ENCODE measurements around the gene MGAT3.

The MGAT3 gene

DNA sequence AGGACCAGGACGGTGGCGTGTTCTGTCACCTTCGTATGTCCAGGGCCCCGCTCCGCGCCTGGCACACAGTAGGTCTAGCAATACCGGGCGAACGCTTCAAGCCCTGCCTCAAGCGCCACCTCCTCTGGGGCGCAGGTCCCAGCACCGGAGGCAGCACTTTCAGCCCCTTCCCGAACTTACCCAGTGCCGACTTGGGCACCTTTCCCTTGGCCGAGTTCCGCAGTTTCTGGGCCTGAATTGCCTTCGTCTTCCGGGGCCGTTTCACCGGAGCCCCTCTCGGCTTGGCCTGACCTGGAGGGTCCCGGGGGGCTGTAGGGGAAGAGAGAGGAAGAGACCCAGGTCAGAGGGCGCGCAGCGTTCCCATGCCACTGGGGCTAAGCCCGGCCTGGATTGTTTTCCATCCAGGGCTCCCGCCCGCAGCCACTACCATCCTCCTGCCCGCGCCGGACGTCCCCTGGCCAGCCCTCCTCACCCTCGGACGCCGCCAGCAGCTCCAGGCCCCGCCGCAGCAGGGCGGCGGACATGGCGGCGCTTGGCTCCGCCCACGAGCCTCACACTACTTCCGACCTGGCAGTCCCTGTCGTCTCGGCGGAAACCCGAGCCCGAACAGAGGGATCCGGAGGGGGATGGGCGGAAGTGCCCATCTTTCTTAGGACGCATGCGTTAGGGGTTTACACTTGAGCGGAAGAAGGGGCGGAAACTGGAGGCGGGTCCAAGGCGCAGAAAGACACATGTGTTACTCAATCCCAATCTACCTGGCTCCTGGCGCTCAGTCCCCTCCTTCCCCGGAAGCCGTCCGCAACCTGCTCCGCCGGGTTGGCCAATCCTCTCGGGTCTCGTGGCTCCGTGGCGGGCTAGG lies 75.6 kb downstream of the MGAT3 start, which contains the start of gene RPS19BP1:
Gene RPS19BP1 (minus strand): TSS at position 534 of the 859 bp plus-strand sequence. CDS start 10 bp downstream, at position 524.
- H3K27ac ChIP-seq (ENCODE audit: low read length) = peak within 1 kb of the TSS; percentile 86
- H4K20me1 ChIP-seq (ENCODE audit: insufficient read depth, low read length) = peaks cover 33% of the 10 kb centered on the region
- H3K4me3 ChIP-seq (ENCODE audit: low read depth in 1 of 2, low read length in 2 of 2) = peak within 1 kb of the TSS; percentile 62 to 90
- peak; percentile 100 for DNase-seq
- peak within 1 kb of the TSS; percentile 86 for H3K4me2 ChIP-seq (ENCODE audit: insufficient read depth, low read length)
- H3K9ac ChIP-seq (ENCODE audit: low read depth, low read length) = peak within 1 kb of the TSS; percentile 90
- H2AFZ ChIP-seq (ENCODE audit: low read depth, low read length) = peak within 1 kb of the TSS; percentile 85
- no peaks in the 10 kb centered on the region for H3K9me3 ChIP-seq (ENCODE audit: insufficient read depth, low read length, severe bottlenecking)
- H3K4me1 ChIP-seq (ENCODE audit: insufficient read depth, low read length) = peaks cover 72% of the 10 kb centered on the region
- H3K79me2 ChIP-seq (ENCODE audit: insufficient read depth, low read length) = peaks cover 51% of the 10 kb centered on the region
- peak; percentile 82 for ATAC-seq (ENCODE audit: insufficient read depth, low read depth)
- no peaks in the 10 kb centered on the region for H3K27me3 ChIP-seq (ENCODE audit: insufficient read depth, low read length, poor library complexity)
- TF ChIP-seq, protein P1, sequence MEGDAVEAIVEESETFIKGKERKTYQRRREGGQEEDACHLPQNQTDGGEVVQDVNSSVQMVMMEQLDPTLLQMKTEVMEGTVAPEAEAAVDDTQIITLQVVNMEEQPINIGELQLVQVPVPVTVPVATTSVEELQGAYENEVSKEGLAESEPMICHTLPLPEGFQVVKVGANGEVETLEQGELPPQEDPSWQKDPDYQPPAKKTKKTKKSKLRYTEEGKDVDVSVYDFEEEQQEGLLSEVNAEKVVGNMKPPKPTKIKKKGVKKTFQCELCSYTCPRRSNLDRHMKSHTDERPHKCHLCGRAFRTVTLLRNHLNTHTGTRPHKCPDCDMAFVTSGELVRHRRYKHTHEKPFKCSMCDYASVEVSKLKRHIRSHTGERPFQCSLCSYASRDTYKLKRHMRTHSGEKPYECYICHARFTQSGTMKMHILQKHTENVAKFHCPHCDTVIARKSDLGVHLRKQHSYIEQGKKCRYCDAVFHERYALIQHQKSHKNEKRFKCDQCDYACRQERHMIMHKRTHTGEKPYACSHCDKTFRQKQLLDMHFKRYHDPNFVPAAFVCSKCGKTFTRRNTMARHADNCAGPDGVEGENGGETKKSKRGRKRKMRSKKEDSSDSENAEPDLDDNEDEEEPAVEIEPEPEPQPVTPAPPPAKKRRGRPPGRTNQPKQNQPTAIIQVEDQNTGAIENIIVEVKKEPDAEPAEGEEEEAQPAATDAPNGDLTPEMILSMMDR (IDR thresholded peaks at IDR 0.05; ENCODE audit: borderline replicate concordance, extremely low read depth, low read length, poor library complexity, severe bottlenecking) = no peak
- H3K36me3 ChIP-seq (ENCODE audit: insufficient read depth, low read length) = peaks cover 42% of the 10 kb centered on the region

DNA sequence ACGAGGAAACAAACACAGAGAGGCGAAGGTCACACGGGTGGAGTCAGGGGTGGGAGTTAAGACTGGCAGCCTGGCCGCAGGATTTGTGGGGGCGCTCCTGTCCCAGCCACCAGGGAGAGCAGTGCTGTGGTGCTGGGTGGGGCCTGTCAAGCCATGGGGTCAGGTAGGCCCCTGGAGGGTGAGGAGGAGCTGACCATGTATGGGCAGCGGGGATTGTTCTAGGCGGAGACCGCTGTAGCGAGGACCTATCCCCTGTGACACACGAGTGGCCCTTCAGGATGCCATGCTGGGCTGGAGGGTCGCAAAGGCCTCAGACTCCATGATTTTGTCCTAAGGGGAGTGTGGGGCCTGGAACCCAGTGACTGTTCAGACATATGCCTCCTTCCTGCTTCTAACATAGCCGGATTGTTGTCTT lies 77.3 kb downstream of the MGAT3 start:
- TF ChIP-seq EZH2 (IDR thresholded peaks at IDR 0.05; ENCODE audit: borderline replicate concordance, low read depth, low read length, severe bottlenecking) = no peak
- TF ChIP-seq, protein P1 (IDR thresholded peaks at IDR 0.05; ENCODE audit: borderline replicate concordance, extremely low read depth, low read length, poor library complexity, severe bottlenecking) = peak; percentile 11

DNA sequence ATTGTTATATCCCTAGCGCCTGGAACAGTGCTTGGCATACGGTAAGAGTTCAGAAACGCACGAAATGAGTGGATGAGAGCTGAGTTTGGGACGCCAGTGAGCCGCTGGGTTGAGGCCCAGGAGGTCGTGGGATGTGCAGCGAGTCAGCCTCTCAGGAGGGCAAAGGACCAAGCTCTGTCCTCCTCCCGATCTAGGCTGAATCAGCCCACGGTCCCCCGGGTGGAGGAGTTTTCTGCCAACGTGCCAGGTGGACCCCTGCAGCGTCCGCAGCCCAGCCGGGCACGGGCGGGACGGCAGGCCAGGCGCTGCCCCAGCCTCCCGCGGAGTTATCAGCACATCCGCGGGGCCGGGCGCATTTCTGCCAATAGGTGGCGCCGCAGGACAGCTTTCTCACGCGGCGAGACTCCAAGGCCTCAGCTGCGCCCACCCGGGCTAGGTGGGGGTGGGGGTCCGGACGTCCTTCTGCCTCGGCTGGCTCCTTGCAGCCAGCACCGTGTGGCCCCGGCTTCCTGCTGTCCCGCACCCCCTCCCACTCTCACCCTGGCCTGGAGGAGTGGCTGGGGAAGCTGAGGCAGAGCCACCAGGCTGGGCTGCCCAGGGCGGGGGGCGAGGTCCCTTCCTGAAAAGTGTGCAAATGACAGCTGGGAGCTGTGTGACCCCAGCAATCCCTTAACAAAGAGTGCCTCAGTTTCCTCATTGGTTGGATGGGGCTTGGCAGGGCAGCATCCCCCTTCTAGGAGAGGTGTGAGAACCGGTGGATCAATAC lies 78.0 kb downstream of the MGAT3 start:
- Histone ChIP-seq H4K20me1 (ENCODE audit: insufficient read depth, low read length) (peaks cover 12% of the 10 kb centered on the region; the same call in 1 of the 2 replicates), H3K9me3 (ENCODE audit: insufficient read depth, low read length, severe bottlenecking) (no peaks in the 10 kb centered on the region), H3K79me2 (ENCODE audit: insufficient read depth, low read length) (peaks cover 27% of the 10 kb centered on the region), H2AFZ (ENCODE audit: low read depth, low read length) (peak overlapping the region; percentile 88), H3K4me2 (ENCODE audit: insufficient read depth, low read length) (peak overlapping the region; percentile 66), H3K27ac (ENCODE audit: low read length) (peak overlapping the region; percentile 55), H3K4me3 (ENCODE audit: low read depth in 1 of 2, low read length in 2 of 2) (peak overlapping the region in 1 of 2 experiments; percentile 42; a peak in 2 of 4 replicates), H3K27me3 (ENCODE audit: insufficient read depth, low read length, poor library complexity) (no peaks in the 10 kb centered on the region), H3K9ac (ENCODE audit: low read depth, low read length) (peak overlapping the region; percentile 51), H3K36me3 (ENCODE audit: insufficient read depth, low read length) (peaks cover 19% of the 10 kb centered on the region), H3K4me1 (ENCODE audit: insufficient read depth, low read length) (peaks cover 50% of the 10 kb centered on the region)
- ATAC-seq (ENCODE audit: insufficient read depth, low read depth) = peak; percentile 66
- peak; percentile 89 for DNase-seq
- no peak for TF ChIP-seq EZH2 (IDR thresholded peaks at IDR 0.05; ENCODE audit: borderline replicate concordance, low read depth, low read length, severe bottlenecking)
- TF ChIP-seq, protein P1 (IDR thresholded peaks at IDR 0.05; ENCODE audit: borderline replicate concordance, extremely low read depth, low read length, poor library complexity, severe bottlenecking) = peak; percentile 99

More for the DNA sequence above, 77.3 kb downstream of the MGAT3 start:
- ATAC-seq (ENCODE audit: insufficient read depth, low read depth) (no peak), DNase-seq (no peak)
- Histone ChIP-seq H3K27me3 (ENCODE audit: insufficient read depth, low read length, poor library complexity) (no peaks in the 10 kb centered on the region), H3K9me3 (ENCODE audit: insufficient read depth, low read length, severe bottlenecking) (no peaks in the 10 kb centered on the region), H3K27ac (ENCODE audit: low read length) (peak overlapping the region; percentile 55; the same call in 1 of the 2 replicates), H3K4me2 (ENCODE audit: insufficient read depth, low read length) (peak overlapping the region; percentile 66; the same call in 1 of the 2 replicates), H3K4me3 (ENCODE audit: low read depth in 1 of 2, low read length in 2 of 2) (0 out of 4 replicates have a peak overlapping the region, but pooled peaks of 1 of the 2 experiments have one; percentile 42), H3K9ac (ENCODE audit: low read depth, low read length) (peak overlapping the region; percentile 51), H3K79me2 (ENCODE audit: insufficient read depth, low read length) (peaks cover 34% of the 10 kb centered on the region), H4K20me1 (ENCODE audit: insufficient read depth, low read length) (peaks cover 17% of the 10 kb centered on the region; the same call in 1 of the 2 replicates), H2AFZ (ENCODE audit: low read depth, low read length) (peak overlapping the region; percentile 88), H3K36me3 (ENCODE audit: insufficient read depth, low read length) (peaks cover 26% of the 10 kb centered on the region), H3K4me1 (ENCODE audit: insufficient read depth, low read length) (peaks cover 57% of the 10 kb centered on the region)

Data from DND-41 (cell line).